Neural progenitor cell (in vitro differentiated cells): ENCODE results near the gene PPP1R16B. TPM values are rescaled to one million over a fixed set of nuclear protein-coding genes. Genes with fewer than 3 reads are reported as not detected.
A peak's percentile ranks its signal among the peaks of the same experiment; 100 is the strongest.

Experiments used
- DNase-seq: peaks from one replicate; pipeline ENCODE4 v3.0.0-alpha.2; 2016; ENCODE audit warnings: low spot score
- H2AFZ ChIP-seq: fragments of 200-600 bp; sonication (generic); replicated peaks from 2 replicates; pipeline ENCODE4 v1.6.1; 2016; ENCODE audit warnings: antibody characterized with exemption
- H3F3A ChIP-seq: fragments of 200-600 bp; sonication (generic); 2 replicates; pipeline ENCODE4 v1.6.1; 2016; ENCODE audit warnings: antibody characterized with exemption, low read depth
- H3K27ac ChIP-seq: fragments of 200-600 bp; sonication (generic); 2 replicates; pipeline ENCODE4 v1.5.1; 2016; ENCODE audit warnings: mild to moderate bottlenecking
- H3K27me3 ChIP-seq: fragments of 200-600 bp; sonication (generic); 2 replicates; pipeline ENCODE4 v1.6.1; 2016; ENCODE audit warnings: mild to moderate bottlenecking, moderate library complexity
- H3K36me3 ChIP-seq: fragments of 200-600 bp; sonication (generic); 2 replicates; pipeline ENCODE4 v1.5.1; 2016
- H3K4me1 ChIP-seq: fragments of 200-600 bp; sonication (generic); 2 replicates; pipeline ENCODE4 v1.6.1; 2016; ENCODE audit warnings: mixed run types
- H3K4me2 ChIP-seq: fragments of 200-600 bp; sonication (generic); 2 replicates; pipeline ENCODE4 v1.6.1; 2016
- H3K4me3 ChIP-seq: fragments of 200-600 bp; sonication (generic); 2 replicates; pipeline ENCODE4 v1.5.1; 2016
- H3K79me2 ChIP-seq: fragments of 200-600 bp; sonication (generic); 2 replicates; pipeline ENCODE4 v1.6.1; 2016; ENCODE audit warnings: low read depth
- H3K9ac ChIP-seq: fragments of 200-600 bp; sonication (generic); 2 replicates; pipeline ENCODE4 v1.6.1; 2016
- H3K9me3 ChIP-seq: fragments of 200-600 bp; sonication (generic); 2 replicates; pipeline ENCODE4 v1.5.1; 2016; ENCODE audit warnings: low read depth
- H4K20me1 ChIP-seq: fragments of 200-600 bp; sonication (generic); 2 replicates; pipeline ENCODE4 v1.6.1; 2016; ENCODE audit warnings: low read depth
- H3K27ac Mint-ChIP-seq: 3 replicates; pipeline ENCODE4 v1.8.0; 2021; ENCODE audit warnings: mixed read lengths
- H3K27me3 Mint-ChIP-seq: 2 replicates; pipeline ENCODE4 v1.8.0; 2022; ENCODE audit warnings: low read depth, mild to moderate bottlenecking, inconsistent platforms, moderate library complexity, mixed read lengths; ENCODE audit not compliant: insufficient read depth
- H3K36me3 Mint-ChIP-seq: 3 replicates; pipeline ENCODE4 v1.8.0; 2021; ENCODE audit warnings: mixed read lengths
- H3K4me1 Mint-ChIP-seq: 3 replicates; pipeline ENCODE4 v1.8.0; 2021; ENCODE audit warnings: mixed read lengths
- H3K4me3 Mint-ChIP-seq: 3 replicates; pipeline ENCODE4 v1.8.0; 2021; ENCODE audit warnings: mild to moderate bottlenecking, moderate library complexity, mixed read lengths
- H3K9me3 Mint-ChIP-seq: 3 replicates; pipeline ENCODE4 v1.8.0; 2020; ENCODE audit warnings: mixed read lengths
- EZH2 ChIP-seq: fragments of 200-600 bp; sonication (generic); IDR thresholded peaks from 2 replicates; pipeline ENCODE4 v1.6.1; 2017; ENCODE audit warnings: antibody characterized with exemption, mild to moderate bottlenecking, moderate library complexity
- EZH2phosphoT487 ChIP-seq: fragments of 200-600 bp; sonication (generic); IDR thresholded peaks from 2 replicates; pipeline ENCODE4 v1.6.1; 2017; ENCODE audit warnings: antibody characterized with exemption
- total RNA-seq: library from RNA; depleted of rRNA; stranded (reverse); fragments of >200 nt; gene quantifications from 2 replicates; pipeline ENCODE4 v1.2.3, GENCODE V29; 2015; ENCODE audit warnings: low replicate concordance
- TF ChIP-seq, protein P1 (sequence below): fragments of 200-600 bp; sonication (generic); IDR thresholded peaks from 2 replicates; pipeline ENCODE4 v1.5.1; 2017; ENCODE audit warnings: antibody characterized with exemption, mild to moderate bottlenecking

Gene PPP1R16B
- total RNA-seq, 1 donor from 2014 or later, result 0.95 TPM

DNA sequence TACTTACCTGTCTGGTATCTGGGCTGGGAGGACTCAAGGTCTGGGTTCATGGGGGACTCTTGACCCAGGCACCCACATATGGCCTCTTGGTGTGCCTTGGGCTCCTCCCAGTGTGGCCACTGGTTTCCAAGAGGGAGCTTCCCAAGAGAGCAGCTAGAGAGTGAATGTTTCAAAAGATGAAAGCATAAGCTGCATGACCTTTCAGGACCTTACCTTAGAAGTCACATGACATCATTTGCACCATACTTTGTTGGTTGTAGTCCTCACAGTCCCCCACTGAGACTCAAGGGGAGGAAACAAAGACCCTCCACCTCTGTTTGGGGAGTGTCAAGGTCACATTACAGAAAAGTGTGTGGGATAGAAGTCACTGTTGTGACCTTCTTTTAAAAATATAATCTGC lies 43.3 kb upstream of the PPP1R16B start:
- Mint-ChIP-seq H3K36me3 (peaks cover 31% of the 10 kb centered on the region), H3K9me3 (no peaks in the 10 kb centered on the region), H3K4me3 (no peak overlapping the region), H3K27ac (no peak overlapping the region), H3K4me1 (peaks cover 2% of the 10 kb centered on the region), H3K27me3 (no peaks in the 10 kb centered on the region)
- H3K9ac ChIP-seq, result no peak overlapping the region
- no peak for DNase-seq
- H4K20me1 ChIP-seq, result no peaks in the 10 kb centered on the region
- H3K4me1 ChIP-seq, result no peaks in the 10 kb centered on the region
- no peaks in the 10 kb centered on the region for H3K36me3 ChIP-seq
- TF ChIP-seq EZH2, result no peak
- TF ChIP-seq EZH2phosphoT487, result no peak
- TF ChIP-seq, protein P1, sequence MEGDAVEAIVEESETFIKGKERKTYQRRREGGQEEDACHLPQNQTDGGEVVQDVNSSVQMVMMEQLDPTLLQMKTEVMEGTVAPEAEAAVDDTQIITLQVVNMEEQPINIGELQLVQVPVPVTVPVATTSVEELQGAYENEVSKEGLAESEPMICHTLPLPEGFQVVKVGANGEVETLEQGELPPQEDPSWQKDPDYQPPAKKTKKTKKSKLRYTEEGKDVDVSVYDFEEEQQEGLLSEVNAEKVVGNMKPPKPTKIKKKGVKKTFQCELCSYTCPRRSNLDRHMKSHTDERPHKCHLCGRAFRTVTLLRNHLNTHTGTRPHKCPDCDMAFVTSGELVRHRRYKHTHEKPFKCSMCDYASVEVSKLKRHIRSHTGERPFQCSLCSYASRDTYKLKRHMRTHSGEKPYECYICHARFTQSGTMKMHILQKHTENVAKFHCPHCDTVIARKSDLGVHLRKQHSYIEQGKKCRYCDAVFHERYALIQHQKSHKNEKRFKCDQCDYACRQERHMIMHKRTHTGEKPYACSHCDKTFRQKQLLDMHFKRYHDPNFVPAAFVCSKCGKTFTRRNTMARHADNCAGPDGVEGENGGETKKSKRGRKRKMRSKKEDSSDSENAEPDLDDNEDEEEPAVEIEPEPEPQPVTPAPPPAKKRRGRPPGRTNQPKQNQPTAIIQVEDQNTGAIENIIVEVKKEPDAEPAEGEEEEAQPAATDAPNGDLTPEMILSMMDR, result no peak
- no peak overlapping the region for H3K27ac ChIP-seq
- no peaks in the 10 kb centered on the region for H3K9me3 ChIP-seq
- no peak overlapping the region for H2AFZ ChIP-seq
- no peak overlapping the region for H3K4me3 ChIP-seq
- H3K79me2 ChIP-seq, result no peaks in the 10 kb centered on the region
- no peaks in the 10 kb centered on the region for H3K27me3 ChIP-seq
- no peaks in the 10 kb centered on the region for H3F3A ChIP-seq
- no peak overlapping the region for H3K4me2 ChIP-seq

DNA sequence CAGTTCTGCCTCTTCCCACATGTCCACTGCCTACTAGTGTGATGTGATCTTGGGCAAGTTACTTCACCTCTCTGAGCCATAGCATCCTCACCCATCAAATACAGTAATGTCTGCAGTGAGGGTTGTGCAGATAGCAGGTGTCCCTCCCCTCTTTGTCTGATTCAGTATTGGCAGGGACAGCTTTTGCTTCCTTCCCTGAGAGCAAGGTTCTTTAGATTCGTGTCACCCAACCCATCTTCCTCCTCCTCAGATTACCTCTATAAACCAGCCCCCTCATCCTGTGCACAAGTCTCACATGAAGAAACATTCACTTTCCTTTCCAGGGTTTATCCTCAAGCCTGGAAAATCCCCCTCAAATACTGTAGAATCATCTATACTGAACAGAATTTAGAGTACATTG lies 41.9 kb upstream of the PPP1R16B start:
- no peak for DNase-seq
- no peaks in the 10 kb centered on the region for H3F3A ChIP-seq
- TF ChIP-seq EZH2phosphoT487 (no peak), EZH2 (no peak)
- TF ChIP-seq, protein P1, result no peak
- Mint-ChIP-seq H3K36me3 (peaks cover 34% of the 10 kb centered on the region), H3K4me1 (peaks cover 2% of the 10 kb centered on the region), H3K27ac (no peak overlapping the region), H3K4me3 (no peak overlapping the region), H3K9me3 (no peaks in the 10 kb centered on the region), H3K27me3 (no peaks in the 10 kb centered on the region)
- no peak overlapping the region for H2AFZ ChIP-seq
- H4K20me1 ChIP-seq, result no peaks in the 10 kb centered on the region
- no peak overlapping the region for H3K9ac ChIP-seq
- H3K9me3 ChIP-seq, result no peaks in the 10 kb centered on the region
- no peak overlapping the region for H3K4me3 ChIP-seq
- no peaks in the 10 kb centered on the region for H3K27me3 ChIP-seq
- no peaks in the 10 kb centered on the region for H3K4me1 ChIP-seq
- H3K4me2 ChIP-seq, result no peak overlapping the region
- no peaks in the 10 kb centered on the region for H3K36me3 ChIP-seq
- H3K27ac ChIP-seq, result no peak overlapping the region
- no peaks in the 10 kb centered on the region for H3K79me2 ChIP-seq

DNA sequence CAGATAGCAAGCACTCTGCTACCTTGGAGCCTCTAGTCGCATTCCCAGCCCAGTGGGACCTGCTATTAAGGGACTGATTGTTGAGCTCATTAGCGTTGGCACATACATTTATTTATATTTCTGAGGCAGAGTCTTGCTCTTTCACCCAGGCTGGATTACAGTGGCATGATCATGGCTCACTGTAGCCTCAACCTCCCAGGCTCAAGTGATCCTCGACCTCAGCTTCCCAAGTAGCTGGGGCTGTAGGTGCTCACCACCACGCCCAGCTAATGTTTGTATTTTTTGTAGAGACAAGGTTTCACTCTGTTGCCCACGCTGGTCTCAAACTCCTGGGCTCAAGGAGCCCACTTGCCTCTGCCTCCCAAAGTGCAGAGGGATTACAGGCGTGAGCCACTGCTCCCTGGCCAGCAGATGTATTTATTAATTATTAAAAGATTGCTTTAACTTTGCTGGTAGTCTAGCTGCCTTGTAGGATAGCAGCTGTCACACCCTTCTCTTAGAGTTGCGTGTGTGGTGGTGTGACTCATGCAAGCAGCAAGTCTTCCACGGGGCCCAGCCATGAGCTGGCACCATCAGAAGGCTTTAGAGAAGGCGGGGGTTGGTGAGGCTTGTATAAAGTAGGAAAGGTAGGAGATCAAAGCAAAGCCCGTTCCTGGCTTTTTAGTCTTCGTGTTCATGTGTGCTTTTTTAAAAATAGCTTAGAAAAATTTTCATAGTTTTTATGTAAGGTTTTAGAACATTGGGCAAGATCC lies 40.8 kb upstream of the PPP1R16B start:
- Mint-ChIP-seq H3K9me3 (no peaks in the 10 kb centered on the region), H3K36me3 (peaks cover 39% of the 10 kb centered on the region), H3K27me3 (no peaks in the 10 kb centered on the region), H3K27ac (peak overlapping the region; percentile 70), H3K4me1 (peaks cover 2% of the 10 kb centered on the region), H3K4me3 (no peak overlapping the region)
- DNase-seq, result no peak
- Histone ChIP-seq H3K27me3 (no peaks in the 10 kb centered on the region), H3K9ac (no peak overlapping the region), H3K27ac (no peak overlapping the region), H4K20me1 (no peaks in the 10 kb centered on the region), H3K36me3 (no peaks in the 10 kb centered on the region), H3F3A (no peaks in the 10 kb centered on the region), H3K4me2 (no peak overlapping the region), H2AFZ (no peak overlapping the region), H3K4me1 (no peaks in the 10 kb centered on the region), H3K4me3 (no peak overlapping the region), H3K9me3 (no peaks in the 10 kb centered on the region), H3K79me2 (no peaks in the 10 kb centered on the region)
- no peak for TF ChIP-seq EZH2phosphoT487
- TF ChIP-seq, protein P1, result no peak
- no peak for TF ChIP-seq EZH2
